Stimulated activated CD4-positive, alpha-beta T cell treated with anti-CD3 and anti-CD28 coated beads, Interleukin-12 subunit alpha, Interleukin-12 subunit beta, amount 100 ng/mL, for 4 hours (primary cell): ENCODE data around the gene EIF4G2.

Source experiments
- DNase-seq: peaks from one replicate; pipeline ENCODE4 v3.0.0-alpha.2; 2020

EIF4G2 gene

GRCh38 chr11:10807493-10808234 lies 1.1 kb downstream of the EIF4G2 start:
- peak; percentile 52 for DNase-seq

GRCh38 chr11:10806206-10806605 lies 2.5 kb downstream of the EIF4G2 start:
- no peak for DNase-seq

- no peak for DNase-seq
These were observed 3.0 kb downstream of the EIF4G2 start for GRCh38 chr11:10805741-10806140.

- no peak for DNase-seq
These were observed 5.0 kb downstream of the EIF4G2 start for GRCh38 chr11:10803676-10804075.

GRCh38 chr11:10800292-10800691 lies 8.4 kb downstream of the EIF4G2 start:
- no peak for DNase-seq

- no peak for DNase-seq
These were observed 10.3 kb downstream of the EIF4G2 start for GRCh38 chr11:10798330-10798928.

GRCh38 chr11:10797531-10797930 lies 11.2 kb downstream of the EIF4G2 start:
- DNase-seq = no peak

- DNase-seq = no peak
These were observed 11.7 kb downstream of the EIF4G2 start for GRCh38 chr11:10797001-10797400.

- no peak for DNase-seq
These were observed 12.5 kb downstream of the EIF4G2 start for GRCh38 chr11:10796191-10796590.

GRCh38 chr11:10793470-10794255 lies 15.1 kb downstream of the EIF4G2 start:
- no peak for DNase-seq

GRCh38 chr11:10792385-10793068 lies 16.2 kb downstream of the EIF4G2 start:
- peak; percentile 85 for DNase-seq

GRCh38 chr11:10786451-10786850 lies 22.3 kb downstream of the EIF4G2 start:
- no peak for DNase-seq

GRCh38 chr11:10785146-10785474 lies 23.6 kb downstream of the EIF4G2 start:
- DNase-seq = no peak

- no peak for DNase-seq
These were observed 24.2 kb downstream of the EIF4G2 start for GRCh38 chr11:10784232-10785145.

GRCh38 chr11:10780040-10780439 lies 28.7 kb downstream of the EIF4G2 start:
- DNase-seq = no peak

GRCh38 chr11:10779086-10779485 lies 29.6 kb downstream of the EIF4G2 start:
- no peak for DNase-seq

- DNase-seq = no peak
These were observed 30.3 kb downstream of the EIF4G2 start for GRCh38 chr11:10778217-10778970.

GRCh38 chr11:10777806-10778205 lies 30.9 kb downstream of the EIF4G2 start:
- no peak for DNase-seq

- no peak for DNase-seq
These were observed 31.3 kb downstream of the EIF4G2 start for GRCh38 chr11:10777393-10777793.

GRCh38 chr11:10774811-10775210 lies 33.9 kb downstream of the EIF4G2 start:
- no peak for DNase-seq

GRCh38 chr11:10771457-10771856 lies 37.3 kb downstream of the EIF4G2 start:
- DNase-seq = no peak
